ENCODE results near the gene AP2A2. TPM values are rescaled to one million over a fixed set of nuclear protein-coding genes. Genes with fewer than 3 reads are reported as not detected.

The AP2A2 gene
- total RNA-seq, 2 donors from 2014 or later: 35.1 to 70.2 TPM

DNA sequence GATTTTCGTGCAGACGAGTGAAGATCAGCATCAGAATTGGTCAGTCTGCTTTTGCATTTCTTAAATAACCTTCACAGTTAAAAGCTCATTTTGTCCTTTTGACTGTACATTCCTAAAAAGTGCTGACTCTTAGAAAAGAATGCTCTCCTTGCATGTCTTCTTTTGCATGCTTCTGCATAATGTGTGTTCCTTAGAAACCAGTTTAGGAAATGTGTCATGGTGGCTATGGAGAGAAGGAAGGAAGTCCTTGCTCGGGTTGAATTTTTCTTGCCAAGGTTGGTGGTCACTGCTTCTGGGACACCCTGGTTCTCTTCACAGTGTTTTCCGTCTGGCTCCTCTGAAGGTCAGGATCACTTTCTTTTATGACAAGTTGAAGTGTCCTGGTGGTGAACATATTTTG lies 6.8 kb downstream of the AP2A2 start:
- Histone ChIP-seq H3K36me3 (no peaks in the 10 kb centered on the region), H3K27me3 (replicated peaks; ENCODE audit: insufficient read depth) (no peaks in the 10 kb centered on the region), H3K9me3 (no peaks in the 10 kb centered on the region), H3K27ac (no peak overlapping the region), H3K4me3 (no peak overlapping the region), H3K4me1 (replicated peaks) (no peaks in the 10 kb centered on the region)
- 68% methylated on average over 4 of the region's 4 CpGs for WGBS
- no peak for DNase-seq (ENCODE audit: low spot score)
- TF ChIP-seq POLR2A (IDR thresholded peaks at IDR 0.05) (no peak), POLR2AphosphoS5 (IDR thresholded peaks at IDR 0.05) (peak; percentile 10)
- TF ChIP-seq, protein P1, sequence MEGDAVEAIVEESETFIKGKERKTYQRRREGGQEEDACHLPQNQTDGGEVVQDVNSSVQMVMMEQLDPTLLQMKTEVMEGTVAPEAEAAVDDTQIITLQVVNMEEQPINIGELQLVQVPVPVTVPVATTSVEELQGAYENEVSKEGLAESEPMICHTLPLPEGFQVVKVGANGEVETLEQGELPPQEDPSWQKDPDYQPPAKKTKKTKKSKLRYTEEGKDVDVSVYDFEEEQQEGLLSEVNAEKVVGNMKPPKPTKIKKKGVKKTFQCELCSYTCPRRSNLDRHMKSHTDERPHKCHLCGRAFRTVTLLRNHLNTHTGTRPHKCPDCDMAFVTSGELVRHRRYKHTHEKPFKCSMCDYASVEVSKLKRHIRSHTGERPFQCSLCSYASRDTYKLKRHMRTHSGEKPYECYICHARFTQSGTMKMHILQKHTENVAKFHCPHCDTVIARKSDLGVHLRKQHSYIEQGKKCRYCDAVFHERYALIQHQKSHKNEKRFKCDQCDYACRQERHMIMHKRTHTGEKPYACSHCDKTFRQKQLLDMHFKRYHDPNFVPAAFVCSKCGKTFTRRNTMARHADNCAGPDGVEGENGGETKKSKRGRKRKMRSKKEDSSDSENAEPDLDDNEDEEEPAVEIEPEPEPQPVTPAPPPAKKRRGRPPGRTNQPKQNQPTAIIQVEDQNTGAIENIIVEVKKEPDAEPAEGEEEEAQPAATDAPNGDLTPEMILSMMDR (IDR thresholded peaks at IDR 0.05): no peak
- intact Hi-C loops (cut with DNase I): no loop called here

DNA sequence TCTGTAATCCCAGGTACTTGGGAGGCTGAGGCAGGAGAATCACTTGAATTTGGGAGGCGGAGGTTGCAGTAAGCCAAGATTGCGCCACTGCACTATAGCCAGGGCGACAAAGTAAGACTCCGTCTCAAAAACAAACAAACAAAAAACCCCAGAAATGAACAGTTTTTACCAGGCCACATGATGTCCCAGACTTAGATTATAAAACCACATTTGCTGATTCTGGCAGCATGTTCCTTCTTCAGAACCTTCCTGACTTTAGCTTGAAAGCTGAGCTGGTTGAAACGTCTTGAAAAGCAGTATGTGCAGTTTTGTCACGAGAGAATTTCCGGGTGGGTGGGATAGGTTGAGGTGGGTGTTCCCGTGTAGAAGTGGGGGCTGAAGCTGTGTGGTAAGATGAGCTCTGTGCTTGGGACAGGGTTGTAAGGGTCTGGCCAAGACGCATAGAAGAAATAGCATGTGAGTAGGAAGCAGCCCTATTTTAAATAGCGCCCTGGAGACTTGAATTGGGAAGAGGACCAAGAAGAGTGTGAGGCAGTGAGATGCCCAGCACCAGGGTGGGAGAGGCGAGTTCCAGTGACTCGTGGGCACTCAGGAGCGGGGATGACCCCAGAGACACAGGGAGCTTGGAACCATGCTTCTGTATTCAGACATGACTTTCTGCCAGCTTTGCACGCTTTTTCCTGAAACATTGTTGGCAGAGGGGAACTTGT lies 7.6 kb downstream of the AP2A2 start:
- no peak overlapping the region for H3K27ac ChIP-seq
- no peaks in the 10 kb centered on the region for H3K9me3 ChIP-seq
- no peaks in the 10 kb centered on the region for H3K4me1 ChIP-seq (replicated peaks)
- no peak for DNase-seq (ENCODE audit: low spot score)
- no peaks in the 10 kb centered on the region for H3K36me3 ChIP-seq
- H3K27me3 ChIP-seq (replicated peaks; ENCODE audit: insufficient read depth): no peaks in the 10 kb centered on the region
- TF ChIP-seq POLR2A (IDR thresholded peaks at IDR 0.05): no peak
- no peak for TF ChIP-seq POLR2AphosphoS5 (IDR thresholded peaks at IDR 0.05)
- TF ChIP-seq, protein P1 (IDR thresholded peaks at IDR 0.05): no peak
- no peak overlapping the region for H3K4me3 ChIP-seq
- intact Hi-C loops (cut with DNase I): no loop called here
- 45% methylated on average over 14 of the region's 14 CpGs for WGBS

DNA sequence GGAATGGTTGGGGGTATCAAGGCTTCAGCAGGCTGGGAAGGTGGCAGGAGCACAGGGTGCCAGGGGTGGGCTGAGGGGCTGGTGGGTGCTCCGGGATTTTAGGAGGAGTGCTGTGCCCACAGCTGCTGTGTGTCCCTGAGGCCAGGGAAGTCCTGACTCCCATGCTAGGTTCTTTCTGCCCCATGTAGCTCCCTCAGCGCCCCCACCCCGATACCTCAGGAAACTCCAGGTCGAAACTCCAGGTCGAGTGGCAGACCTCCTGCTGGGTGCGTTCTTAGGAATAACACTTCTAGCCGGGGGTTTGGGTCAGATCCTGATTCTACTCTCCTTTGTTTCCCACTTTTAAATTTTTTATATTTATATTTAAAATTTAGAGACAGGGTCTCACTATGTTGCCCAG lies 8.3 kb downstream of the AP2A2 start:
- intact Hi-C loops (cut with DNase I): no loop called here
- Histone ChIP-seq H3K4me1 (replicated peaks) (no peaks in the 10 kb centered on the region), H3K4me3 (no peak overlapping the region), H3K36me3 (no peaks in the 10 kb centered on the region), H3K9me3 (no peaks in the 10 kb centered on the region), H3K27me3 (replicated peaks; ENCODE audit: insufficient read depth) (no peaks in the 10 kb centered on the region), H3K27ac (no peak overlapping the region)
- TF ChIP-seq, protein P1 (IDR thresholded peaks at IDR 0.05): no peak
- TF ChIP-seq POLR2AphosphoS5 (IDR thresholded peaks at IDR 0.05) (no peak), POLR2A (IDR thresholded peaks at IDR 0.05) (no peak)
- no peak for DNase-seq (ENCODE audit: low spot score)
- WGBS: 89% methylated on average over 7 of the region's 7 CpGs

DNA sequence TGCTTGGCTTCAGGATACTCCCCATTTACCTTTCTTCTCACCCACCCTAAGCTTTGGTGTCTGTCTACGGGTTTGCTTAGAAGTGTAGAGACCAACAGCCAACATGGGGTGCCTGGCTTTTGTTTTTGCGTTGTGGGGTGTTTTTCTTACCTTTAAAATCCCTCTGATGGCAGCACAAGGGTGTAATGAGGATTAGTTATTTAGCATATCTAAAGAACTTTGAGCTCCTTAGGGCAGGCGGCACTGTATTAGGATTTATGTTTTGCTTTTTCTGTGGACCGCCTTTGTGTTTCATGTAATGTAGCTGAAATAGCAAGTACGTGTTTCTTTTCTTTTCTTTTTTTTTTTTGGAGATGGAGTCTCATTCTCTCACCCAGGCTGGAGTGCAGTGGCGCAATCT lies 8.9 kb downstream of the AP2A2 start:
- no peak overlapping the region for H3K4me3 ChIP-seq
- 79% methylated on average over 6 of the region's 6 CpGs for WGBS
- TF ChIP-seq POLR2AphosphoS5 (IDR thresholded peaks at IDR 0.05) (no peak), POLR2A (IDR thresholded peaks at IDR 0.05) (no peak)
- TF ChIP-seq, protein P1 (IDR thresholded peaks at IDR 0.05): no peak
- DNase-seq (ENCODE audit: low spot score): no peak
- no peaks in the 10 kb centered on the region for H3K36me3 ChIP-seq
- no peak overlapping the region for H3K27ac ChIP-seq
- intact Hi-C loops (cut with DNase I): no loop called here
- no peaks in the 10 kb centered on the region for H3K27me3 ChIP-seq (replicated peaks; ENCODE audit: insufficient read depth)
- H3K9me3 ChIP-seq: no peaks in the 10 kb centered on the region
- H3K4me1 ChIP-seq (replicated peaks): no peaks in the 10 kb centered on the region

DNA sequence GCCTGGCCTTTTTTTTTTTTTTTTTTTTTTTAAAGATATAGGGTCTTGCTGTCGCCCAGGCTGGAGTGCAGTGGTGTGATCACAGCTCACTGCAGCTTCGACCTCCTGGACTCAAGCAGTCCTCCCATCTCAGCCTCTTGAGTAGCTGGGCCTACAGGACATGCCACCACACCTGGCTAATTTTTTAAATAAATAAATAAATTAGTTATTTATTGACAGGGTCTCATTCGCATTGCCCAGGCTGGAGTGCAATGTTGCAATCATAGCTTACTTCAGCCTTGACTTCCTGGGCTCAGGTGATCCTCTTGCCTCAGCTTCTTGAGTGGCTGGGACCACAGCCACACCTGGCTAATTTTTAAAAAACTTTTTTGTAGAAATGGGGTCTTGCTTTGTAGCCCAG lies 10.5 kb downstream of the AP2A2 start:
- TF ChIP-seq POLR2A (IDR thresholded peaks at IDR 0.05) (no peak), POLR2AphosphoS5 (IDR thresholded peaks at IDR 0.05) (no peak)
- TF ChIP-seq, protein P1 (IDR thresholded peaks at IDR 0.05): no peak
- WGBS: 97% methylated on average over 3 of the region's 3 CpGs
- H3K27me3 ChIP-seq (replicated peaks; ENCODE audit: insufficient read depth): no peaks in the 10 kb centered on the region
- intact Hi-C loops (cut with DNase I): no loop called here
- no peaks in the 10 kb centered on the region for H3K9me3 ChIP-seq
- no peak for DNase-seq (ENCODE audit: low spot score)
- no peaks in the 10 kb centered on the region for H3K4me1 ChIP-seq (replicated peaks)
- H3K27ac ChIP-seq: no peak overlapping the region
- no peaks in the 10 kb centered on the region for H3K36me3 ChIP-seq
- no peak overlapping the region for H3K4me3 ChIP-seq

Data from prostate gland (tissue), 2 donors.